HUDEP-2 (cell line): ENCODE data around the gene CLN6.
"Not testable (repeated sequence)": the region's sequence is repeated elsewhere in the genome, so short reads cannot be mapped to it uniquely, and the experiment has no call there.

Source experiments
- DNase-seq, 76 experiments: peaks; one replicate each; lab custom pipeline; 2025; ENCODE audit not compliant: unreplicated experiment in 76 of 76; lab: John Stamatoyannopoulos, UW

CLN6 gene

GRCh38 chr15:68256675-68257450 is 27.3 kb upstream of the CLN6 start:
- peak in 55 of 76 experiments; percentile 7 to 79 (median 49) for DNase-seq

GRCh38 chr15:68252925-68253534 is 23.5 kb upstream of the CLN6 start:
- DNase-seq, result peak in 38 of 76 experiments; percentile 2 to 78 (median 40)

- DNase-seq, result no peak
Measured at GRCh38 chr15:68249058-68249713, 19.7 kb upstream of the CLN6 start.

GRCh38 chr15:68244235-68244634 is 14.7 kb upstream of the CLN6 start:
- no peak for DNase-seq

- no peak for DNase-seq
Measured at GRCh38 chr15:68241088-68241935, 11.8 kb upstream of the CLN6 start.

GRCh38 chr15:68239025-68239424 is 9.5 kb upstream of the CLN6 start:
- no peak for DNase-seq

GRCh38 chr15:68235022-68235421 is 5.5 kb upstream of the CLN6 start:
- DNase-seq, result no peak

- not testable (repeated sequence) for DNase-seq
Measured at GRCh38 chr15:68234520-68234919, 5.0 kb upstream of the CLN6 start.

- DNase-seq, result no peak
Measured at GRCh38 chr15:68234060-68234459, 4.5 kb upstream of the CLN6 start.

GRCh38 chr15:68232937-68233336 is 3.4 kb upstream of the CLN6 start:
- no peak for DNase-seq

- DNase-seq, result no peak
Measured at GRCh38 chr15:68232449-68232848, 2.9 kb upstream of the CLN6 start.

GRCh38 chr15:68231102-68231818 is 1.7 kb upstream of the CLN6 start:
- no peak for DNase-seq

GRCh38 chr15:68230157-68231100 is 901 bp upstream of the CLN6 start:
- DNase-seq, result peak in 1 of 76 experiments; percentile 29

- peak in 8 of 76 experiments; percentile 13 to 50 (median 36) for DNase-seq
Measured at GRCh38 chr15:68228971-68229385, 550 bp downstream of the CLN6 start.

GRCh38 chr15:68228143-68228970 is 1.2 kb downstream of the CLN6 start:
- DNase-seq, result peak in 10 of 76 experiments; percentile 2 to 46 (median 17)

- DNase-seq, result peak in 3 of 76 experiments; percentile 3 to 14 (median 9)
Measured at GRCh38 chr15:68227643-68228142, 1.8 kb downstream of the CLN6 start.

GRCh38 chr15:68225442-68225841 is 4.1 kb downstream of the CLN6 start:
- DNase-seq, result not testable (repeated sequence)
